GM10266 (cell line): ENCODE measurements around the gene TRPM2.

ENCODE experiments used
- DNase-seq: peaks from one replicate; pipeline ENCODE4 v3.0.0; 2012; ENCODE audit errors: extremely low spot score
- TF ChIP-seq, protein P1 (sequence below): IDR thresholded peaks from 2 replicates; pipeline ENCODE4 v1.5.1; 2012; ENCODE audit warnings: mild to moderate bottlenecking, low read depth; ENCODE audit not compliant: control insufficient read depth, insufficient read depth; ENCODE audit errors: missing control alignments

Gene TRPM2

DNA sequence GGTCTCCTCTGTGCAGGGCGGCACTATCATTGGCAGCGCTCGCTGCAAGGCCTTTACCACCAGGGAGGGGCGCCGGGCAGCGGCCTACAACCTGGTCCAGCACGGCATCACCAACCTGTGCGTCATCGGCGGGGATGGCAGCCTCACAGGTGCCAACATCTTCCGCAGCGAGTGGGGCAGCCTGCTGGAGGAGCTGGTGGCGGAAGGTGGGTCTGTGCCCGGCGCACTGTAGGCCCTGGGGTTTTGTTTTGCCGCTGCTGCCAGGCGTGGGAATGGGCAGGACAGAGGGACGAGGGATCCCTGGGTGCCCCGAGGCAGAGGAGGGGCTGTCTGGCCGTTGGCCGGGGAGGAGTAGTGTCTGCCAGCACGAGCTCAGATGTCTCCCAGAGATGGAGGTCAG lies 41.3 kb upstream of the TRPM2 start:
- TF ChIP-seq, protein P1, sequence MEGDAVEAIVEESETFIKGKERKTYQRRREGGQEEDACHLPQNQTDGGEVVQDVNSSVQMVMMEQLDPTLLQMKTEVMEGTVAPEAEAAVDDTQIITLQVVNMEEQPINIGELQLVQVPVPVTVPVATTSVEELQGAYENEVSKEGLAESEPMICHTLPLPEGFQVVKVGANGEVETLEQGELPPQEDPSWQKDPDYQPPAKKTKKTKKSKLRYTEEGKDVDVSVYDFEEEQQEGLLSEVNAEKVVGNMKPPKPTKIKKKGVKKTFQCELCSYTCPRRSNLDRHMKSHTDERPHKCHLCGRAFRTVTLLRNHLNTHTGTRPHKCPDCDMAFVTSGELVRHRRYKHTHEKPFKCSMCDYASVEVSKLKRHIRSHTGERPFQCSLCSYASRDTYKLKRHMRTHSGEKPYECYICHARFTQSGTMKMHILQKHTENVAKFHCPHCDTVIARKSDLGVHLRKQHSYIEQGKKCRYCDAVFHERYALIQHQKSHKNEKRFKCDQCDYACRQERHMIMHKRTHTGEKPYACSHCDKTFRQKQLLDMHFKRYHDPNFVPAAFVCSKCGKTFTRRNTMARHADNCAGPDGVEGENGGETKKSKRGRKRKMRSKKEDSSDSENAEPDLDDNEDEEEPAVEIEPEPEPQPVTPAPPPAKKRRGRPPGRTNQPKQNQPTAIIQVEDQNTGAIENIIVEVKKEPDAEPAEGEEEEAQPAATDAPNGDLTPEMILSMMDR: no peak

DNA sequence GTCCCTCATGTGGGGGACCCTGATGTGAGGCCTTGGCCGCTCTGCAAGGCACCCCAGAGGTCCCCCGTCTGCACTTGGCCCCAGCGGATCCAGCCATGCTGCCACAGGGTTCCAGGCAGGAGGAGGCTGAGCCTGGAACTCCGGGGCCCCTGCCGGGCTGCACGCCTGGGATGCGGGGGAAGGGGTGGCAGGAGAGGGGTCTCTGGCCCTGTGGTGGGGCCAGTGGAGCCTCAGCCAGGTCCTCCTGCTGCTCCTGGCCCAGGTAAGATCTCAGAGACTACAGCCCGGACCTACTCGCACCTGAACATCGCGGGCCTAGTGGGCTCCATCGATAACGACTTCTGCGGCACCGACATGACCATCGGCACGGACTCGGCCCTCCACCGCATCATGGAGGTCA lies 40.7 kb upstream of the TRPM2 start:
- TF ChIP-seq, protein P1: no peak
- no peak for DNase-seq

More for the DNA sequence above, 41.3 kb upstream of the TRPM2 start:
- no peak for DNase-seq

DNA sequence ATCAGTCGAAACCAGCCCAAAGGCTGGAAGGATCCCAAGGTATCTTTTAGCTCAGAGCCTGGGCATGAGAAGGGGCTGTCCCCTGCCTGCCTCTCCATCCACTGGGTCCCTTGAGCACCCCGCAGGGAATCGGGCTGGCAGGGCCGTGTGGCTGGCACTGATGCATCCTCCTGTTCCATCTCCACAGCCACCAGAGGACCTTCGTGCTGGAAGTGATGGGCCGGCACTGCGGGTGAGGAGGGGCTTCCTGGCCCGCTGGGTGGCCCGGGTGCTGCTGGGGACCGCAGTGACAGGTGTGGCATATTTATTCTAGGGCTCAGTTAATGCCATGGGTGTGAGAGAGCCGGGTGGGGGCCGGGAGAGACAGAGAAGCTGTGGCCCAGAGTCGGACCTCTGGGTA lies 40.0 kb upstream of the TRPM2 start:
- DNase-seq: no peak
- TF ChIP-seq, protein P1: no peak

DNA sequence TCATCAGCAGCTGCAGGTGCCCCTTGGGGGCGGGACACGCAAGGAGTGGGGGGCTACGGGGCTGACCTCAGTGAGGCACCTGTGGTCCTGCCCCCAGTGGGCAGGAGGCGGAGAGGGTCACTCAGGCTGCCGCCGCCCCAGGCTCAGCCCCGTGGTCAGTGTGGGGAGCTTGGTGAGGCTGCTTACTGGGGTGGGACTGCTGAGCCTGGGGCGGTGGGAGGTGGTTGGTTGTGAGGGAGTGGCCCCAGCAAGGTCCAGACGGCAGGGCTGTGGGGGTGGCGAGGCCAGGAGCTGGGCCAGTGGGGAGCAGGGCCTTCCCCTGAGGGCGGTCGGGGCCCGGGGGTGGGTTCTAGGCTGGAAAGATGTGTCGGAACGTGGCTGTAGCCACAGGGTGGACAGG lies 39.3 kb upstream of the TRPM2 start:
- no peak for DNase-seq
- TF ChIP-seq, protein P1: no peak

DNA sequence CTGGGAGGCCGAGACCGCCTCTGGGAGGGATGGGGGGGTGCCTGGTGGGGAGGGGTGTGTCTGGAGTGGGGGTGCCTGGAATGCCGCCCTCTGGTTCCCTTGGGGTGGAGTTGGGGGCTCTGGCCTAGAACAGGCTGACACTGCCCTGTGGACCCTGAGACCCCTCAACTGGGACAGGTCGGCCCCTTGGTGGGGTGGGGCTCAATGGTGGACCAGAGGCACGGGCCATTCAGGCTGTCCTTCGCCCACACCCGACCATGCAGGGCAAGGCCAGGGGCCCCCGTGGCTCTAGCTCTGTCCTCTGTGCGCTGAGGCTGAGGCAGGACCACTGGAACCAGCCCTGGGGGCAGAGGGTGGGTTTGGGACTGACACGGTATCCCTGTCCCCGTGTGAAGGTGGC lies 38.9 kb upstream of the TRPM2 start:
- TF ChIP-seq, protein P1: no peak
- no peak for DNase-seq

DNA sequence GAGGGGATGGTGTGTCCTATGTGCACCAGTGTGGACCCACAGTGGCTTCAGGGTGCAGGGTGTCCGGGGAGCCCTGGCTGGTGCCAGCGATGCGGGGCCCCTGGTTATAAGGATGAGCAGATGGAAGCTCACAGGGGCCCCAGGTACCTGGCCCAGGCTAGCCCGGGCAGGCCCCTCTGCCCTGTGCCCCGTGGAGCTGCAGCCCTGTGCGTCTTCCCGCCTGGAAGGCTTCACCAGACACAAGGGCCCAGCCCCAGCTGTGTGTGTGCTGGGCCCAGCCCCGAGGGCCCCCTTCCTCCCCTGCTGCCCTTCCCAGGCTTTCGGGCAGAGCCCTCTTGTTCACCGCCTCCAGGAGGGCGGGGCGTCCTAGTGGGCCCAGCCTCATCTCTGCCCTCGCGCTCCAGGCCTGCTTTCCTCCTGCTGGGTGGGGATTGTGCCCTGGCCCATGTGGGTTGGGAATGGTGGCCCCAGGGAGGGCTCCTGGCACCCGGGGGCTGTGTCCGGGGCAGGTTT lies 37.7 kb upstream of the TRPM2 start:
- DNase-seq: no peak
- TF ChIP-seq, protein P1: no peak

DNA sequence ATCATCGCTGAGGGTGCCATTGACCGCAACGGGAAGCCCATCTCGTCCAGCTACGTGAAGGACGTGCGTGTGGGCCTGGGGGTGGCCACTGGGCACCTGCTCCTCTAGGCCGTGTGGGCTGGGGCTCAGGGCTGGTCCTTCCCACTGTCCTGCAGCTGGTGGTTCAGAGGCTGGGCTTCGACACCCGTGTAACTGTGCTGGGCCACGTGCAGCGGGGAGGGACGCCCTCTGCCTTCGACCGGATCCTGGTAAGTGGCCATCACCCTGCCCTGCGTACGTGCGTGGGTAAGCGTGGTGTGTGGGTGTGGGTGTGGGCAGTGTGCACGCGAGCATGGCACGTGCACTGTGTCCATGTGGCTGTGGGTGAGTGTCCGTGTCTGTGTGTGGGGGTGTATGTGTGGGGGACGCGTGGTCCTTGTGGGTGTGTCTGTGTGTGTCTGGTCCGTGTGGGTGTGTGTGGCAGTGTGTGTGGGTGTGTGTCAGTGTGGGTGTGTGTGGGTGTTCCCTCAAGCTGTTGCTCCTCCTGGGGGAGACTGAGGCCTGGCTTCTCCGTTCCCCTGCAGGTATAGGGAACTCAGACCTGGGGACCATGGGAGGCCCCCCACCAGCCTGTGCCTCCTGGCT lies 37.0 kb upstream of the TRPM2 start:
- DNase-seq: no peak
- TF ChIP-seq, protein P1: no peak
